SK-N-SH (cell line): Measurements from ENCODE around the gene PDE4D.

ENCODE experiments used
- CTCF ChIP-seq: fragments of 200-600 bp; sonication (generic); IDR thresholded peaks from 2 replicates; pipeline ENCODE4 v1.6.1; 2017; ENCODE audit warnings: antibody characterized with exemption, mild to moderate bottlenecking, moderate library complexity
- EP300 ChIP-seq, 2 experiments: IDR thresholded peaks; 2 replicates each; pipeline versions ENCODE4 v1.4.0 to v1.6.1; 2012; ENCODE audit warnings: borderline replicate concordance in 1 of 2, low read depth in 1 of 2, low read length in 1 of 2

GRCh38 chr5:59267033-59267432 is 626.5 kb downstream of the PDE4D start:
- TF ChIP-seq CTCF (no peak), EP300 (IDR thresholded peaks at IDR 0.05; ENCODE audit: borderline replicate concordance in 1 of 2, low read depth in 1 of 2, low read length in 1 of 2) (no peak)
